Colon (tissue), 2 donors: Measurements from ENCODE around the gene IKBKE.
"Not testable (repeated sequence)": the region's sequence is repeated elsewhere in the genome, so short reads cannot be mapped to it uniquely, and the experiment has no call there.

ENCODE experiments used
- FAIRE-seq: peaks from 2 replicates; lab custom pipeline; 2012; peaks lifted over from hg19 to GRCh38; lab: Jason Lieb, UNC
- donor health status: control.
- donor health status: control.

The IKBKE gene

GRCh38 chr1:206476058-206476457, 5.8 kb downstream of the IKBKE start:
- no peak for FAIRE-seq

DNA sequence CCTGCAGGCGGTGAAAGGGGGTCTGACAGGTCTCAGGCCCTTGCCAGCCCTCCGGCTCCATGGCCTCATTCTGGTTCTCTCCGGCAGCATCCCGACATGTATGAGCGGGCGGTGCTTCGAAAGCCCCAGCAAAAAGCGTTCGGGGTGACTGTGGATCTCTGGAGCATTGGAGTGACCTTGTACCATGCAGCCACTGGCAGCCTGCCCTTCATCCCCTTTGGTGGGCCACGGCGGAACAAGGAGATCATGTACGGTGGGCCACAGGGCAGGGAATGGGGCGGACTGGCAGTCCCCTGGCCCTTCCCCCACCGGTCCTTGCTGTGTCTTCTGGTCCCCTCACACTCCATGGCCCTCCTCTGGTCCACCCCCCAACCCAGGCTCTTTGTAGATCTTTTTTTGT, 6.3 kb downstream of the IKBKE start:
- FAIRE-seq, result no peak

GRCh38 chr1:206477110-206477509, 6.8 kb downstream of the IKBKE start:
- FAIRE-seq, result no peak

DNA sequence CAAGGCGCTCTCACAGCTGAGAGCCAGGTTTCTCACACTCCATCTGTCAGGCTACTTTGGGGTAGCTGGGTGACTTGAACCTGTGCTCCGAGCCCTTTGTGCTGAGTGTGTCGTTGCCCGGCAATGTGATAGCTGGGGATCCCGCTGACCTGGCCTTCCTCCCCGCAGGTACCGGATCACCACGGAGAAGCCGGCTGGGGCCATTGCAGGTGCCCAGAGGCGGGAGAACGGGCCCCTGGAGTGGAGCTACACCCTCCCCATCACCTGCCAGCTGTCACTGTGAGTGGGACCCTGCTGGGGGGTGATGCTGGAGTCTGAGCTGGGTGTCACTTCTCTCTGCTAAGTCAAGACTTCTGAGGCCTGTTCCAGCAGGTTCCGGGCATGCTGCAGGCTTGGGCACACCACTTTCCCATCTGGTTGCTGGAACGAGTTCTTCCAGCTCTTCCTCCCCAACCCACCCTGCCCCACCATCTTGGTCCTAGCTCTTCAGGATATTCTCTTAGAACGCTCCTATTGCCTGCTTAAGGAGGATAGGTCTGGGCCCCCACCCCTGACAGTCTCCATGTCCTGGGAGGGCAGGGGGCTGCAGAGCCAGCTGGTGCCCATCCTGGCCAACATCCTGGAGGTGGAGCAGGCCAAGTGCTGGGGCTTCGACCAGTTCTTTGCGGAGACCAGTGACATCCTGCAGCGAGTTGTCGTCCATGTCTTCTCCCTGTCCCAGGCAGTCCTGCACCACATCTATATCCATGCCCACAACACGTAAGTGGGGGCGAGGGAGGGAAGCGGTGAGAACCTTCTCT, 7.5 kb downstream of the IKBKE start:
- FAIRE-seq, result no peak

- no peak for FAIRE-seq
These were observed 8.5 kb downstream of the IKBKE start for GRCh38 chr1:206478746-206479145.

DNA sequence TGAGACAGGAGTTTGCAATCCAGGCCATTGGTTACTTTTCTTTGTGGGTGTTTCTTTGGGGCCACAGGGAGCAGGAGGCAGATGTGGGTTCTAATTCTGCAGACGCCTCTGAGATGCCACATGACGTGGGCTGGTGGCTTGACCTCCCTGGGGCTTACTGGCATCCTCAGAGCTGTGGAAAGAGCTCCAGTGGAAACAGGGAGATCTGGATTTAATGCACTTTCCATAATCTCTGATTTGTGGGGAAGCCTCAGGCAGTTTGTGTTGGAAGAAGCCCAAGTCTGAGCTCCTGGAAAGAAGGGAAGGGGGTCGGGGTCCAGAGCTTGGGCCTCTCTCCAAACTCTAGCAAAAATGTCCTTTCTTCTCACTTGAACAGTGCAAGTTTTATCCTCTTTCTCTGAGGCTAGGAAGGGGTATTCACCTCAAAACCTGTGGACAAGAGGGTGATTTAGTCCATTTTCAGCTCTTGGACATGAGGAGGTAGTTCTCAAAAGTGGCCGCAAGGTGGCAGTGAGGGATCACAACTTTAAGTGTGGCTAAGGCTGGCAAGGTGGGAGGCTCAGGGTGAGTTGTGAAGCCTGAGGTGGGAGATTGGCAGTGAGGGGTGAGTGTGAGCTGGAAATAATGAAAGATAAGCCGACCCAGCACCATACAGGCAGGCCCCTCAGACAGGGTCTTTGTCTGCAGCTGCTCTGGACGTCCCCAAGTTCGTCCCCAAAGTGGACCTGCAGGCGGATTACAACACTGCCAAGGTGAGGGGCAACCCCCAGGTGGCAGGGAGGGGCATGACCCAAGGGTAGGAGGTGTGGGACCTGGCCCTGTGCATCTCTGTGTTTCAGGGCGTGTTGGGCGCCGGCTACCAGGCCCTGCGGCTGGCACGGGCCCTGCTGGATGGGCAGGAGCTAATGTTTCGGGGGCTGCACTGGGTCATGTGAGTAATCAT, 9.2 kb downstream of the IKBKE start:
- FAIRE-seq, result no peak

- FAIRE-seq, result no peak
These were observed 9.9 kb downstream of the IKBKE start for GRCh38 chr1:206480211-206480610.

- FAIRE-seq, result no peak
These were observed 12.3 kb downstream of the IKBKE start for GRCh38 chr1:206482611-206483010.

- not testable (repeated sequence) for FAIRE-seq
These were observed 13.6 kb downstream of the IKBKE start for GRCh38 chr1:206483864-206484263.

GRCh38 chr1:206484901-206485300, 14.6 kb downstream of the IKBKE start:
- FAIRE-seq, result no peak

- FAIRE-seq, result no peak
These were observed 16.9 kb downstream of the IKBKE start for GRCh38 chr1:206486995-206487788.

DNA sequence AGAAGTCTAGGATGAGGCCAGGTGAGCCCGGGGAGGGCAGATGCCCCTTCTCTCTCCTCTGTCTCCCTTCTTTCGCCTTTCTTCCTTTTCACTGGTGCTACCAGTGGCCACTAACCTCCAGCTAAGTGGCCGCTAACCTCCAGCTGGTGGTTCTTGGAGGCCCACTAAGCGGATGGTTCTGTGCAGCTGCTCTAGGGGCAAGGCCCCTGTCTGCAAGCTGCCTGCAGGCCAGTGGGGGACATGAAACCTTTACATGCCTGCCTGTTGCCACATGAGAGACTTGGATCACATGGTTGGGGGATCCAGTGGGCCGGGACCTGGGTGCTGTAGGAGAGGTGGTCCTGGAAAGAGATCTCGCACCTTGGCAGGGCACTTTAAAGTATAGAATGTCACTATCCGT, 17.7 kb downstream of the IKBKE start:
- FAIRE-seq, result no peak

GRCh38 chr1:206488466-206488865, 18.2 kb downstream of the IKBKE start:
- no peak for FAIRE-seq

GRCh38 chr1:206489980-206490770, 19.9 kb downstream of the IKBKE start:
- no peak for FAIRE-seq

DNA sequence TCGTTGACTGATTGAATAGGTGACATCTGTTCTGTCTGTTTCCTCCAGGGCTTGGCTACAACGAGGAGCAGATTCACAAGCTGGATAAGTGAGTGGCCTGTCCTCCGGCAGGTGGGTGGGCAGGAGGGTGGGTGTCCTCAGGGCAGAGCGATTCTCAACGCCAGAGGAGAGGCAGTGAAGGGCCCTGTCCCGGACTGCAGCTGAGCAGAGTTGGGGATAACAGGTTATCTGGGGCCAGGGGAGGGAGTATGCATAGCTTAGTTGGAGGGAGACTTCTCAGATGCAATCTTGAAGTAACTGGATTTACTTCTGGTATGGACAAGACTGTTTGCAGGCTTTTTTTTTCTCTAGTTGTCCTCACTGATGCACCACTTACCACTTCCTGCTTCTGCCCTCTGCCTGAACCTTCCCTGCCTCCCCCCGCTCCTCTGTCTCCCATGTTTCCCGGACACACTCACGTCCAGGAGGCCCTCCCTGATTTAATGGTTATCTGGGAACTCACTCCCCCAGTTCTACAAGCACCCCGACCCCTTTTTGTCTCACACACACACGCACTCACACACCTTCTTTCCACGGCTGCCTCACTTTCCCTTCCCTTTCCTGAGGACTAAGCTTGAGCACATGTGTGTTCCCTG, 20.6 kb downstream of the IKBKE start:
- no peak for FAIRE-seq

DNA sequence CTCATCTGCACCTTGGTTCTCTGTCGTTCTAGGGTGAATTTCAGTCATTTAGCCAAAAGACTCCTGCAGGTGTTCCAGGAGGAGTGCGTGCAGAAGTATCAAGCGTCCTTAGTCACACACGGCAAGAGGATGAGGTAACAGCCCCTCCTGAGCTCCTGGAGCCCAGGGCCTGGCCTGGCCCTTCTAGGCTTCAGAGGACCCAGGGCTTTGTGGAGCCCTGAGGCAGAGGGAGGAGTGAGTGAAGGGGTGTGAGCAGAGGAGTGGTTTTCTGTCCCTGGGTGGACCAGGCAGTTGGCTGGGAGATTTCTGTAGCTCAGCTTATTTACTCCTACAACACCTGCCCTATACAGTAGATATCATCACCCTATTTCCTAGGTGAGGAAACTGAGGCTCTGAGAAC, 21.3 kb downstream of the IKBKE start:
- FAIRE-seq, result no peak

DNA sequence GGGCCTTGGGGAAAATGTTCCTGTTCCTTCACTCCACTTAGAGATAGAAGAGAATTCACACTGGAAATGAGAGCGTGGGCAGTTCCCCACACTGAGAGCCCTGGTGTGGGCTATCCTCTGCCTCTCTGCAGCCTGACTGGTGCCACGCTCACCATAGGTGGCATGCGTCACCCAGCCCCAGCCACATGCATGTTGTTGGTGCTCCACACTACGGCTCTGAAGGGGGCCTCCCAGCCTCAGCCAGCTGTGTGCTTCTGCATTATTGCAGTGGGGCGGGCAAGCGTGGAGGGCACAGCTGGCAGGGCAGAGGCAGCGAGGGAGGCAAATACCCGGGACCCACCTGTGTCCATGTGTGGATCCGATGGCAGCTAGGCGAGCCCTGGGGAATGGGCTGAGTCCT, 22.3 kb downstream of the IKBKE start:
- no peak for FAIRE-seq

DNA sequence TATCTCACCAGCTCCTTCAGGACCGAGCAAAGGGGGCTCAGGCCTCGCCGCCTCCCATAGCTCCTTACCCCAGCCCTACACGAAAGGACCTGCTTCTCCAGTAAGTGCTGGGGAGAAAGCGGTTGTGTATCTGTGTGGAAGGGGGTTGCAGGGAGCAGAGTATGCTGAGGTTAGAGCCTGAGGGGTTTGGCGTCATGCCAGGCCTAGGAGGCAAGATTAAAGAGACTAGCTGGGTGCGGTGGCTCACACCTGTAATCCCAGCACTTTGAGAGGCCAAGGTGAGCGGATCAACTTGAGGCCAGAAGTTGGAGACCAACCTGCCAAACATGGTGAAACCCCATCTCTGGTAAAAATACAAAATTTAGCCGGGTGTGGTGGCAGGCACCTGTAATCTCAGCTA, 23.0 kb downstream of the IKBKE start:
- no peak for FAIRE-seq

DNA sequence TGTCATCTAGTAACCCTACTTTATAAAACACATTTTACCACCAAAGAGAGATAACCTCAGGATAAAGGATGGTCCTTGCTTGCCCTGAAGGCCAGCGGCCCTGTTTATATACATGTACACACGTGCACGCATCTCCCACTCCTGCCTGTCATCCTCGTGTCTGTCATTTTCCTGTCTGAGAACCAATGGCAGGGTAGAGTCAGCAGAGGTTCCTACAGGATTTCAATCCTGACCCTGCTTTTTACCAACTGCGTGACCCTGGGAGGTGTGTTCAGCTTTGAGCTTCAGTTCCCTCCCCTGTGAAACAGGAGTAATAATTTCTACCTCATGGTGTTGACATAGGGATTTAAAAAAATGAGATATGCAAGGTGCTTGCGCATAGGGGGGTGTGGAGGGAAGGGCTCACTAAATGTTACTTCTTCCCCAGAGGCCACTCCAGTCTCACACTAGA, 24.8 kb downstream of the IKBKE start:
- FAIRE-seq, result no peak

- FAIRE-seq, result no peak
These were observed 25.3 kb downstream of the IKBKE start for GRCh38 chr1:206495493-206496046.
